ENCODE data around the gene PCDHGA5.
"Not testable (repeated sequence)": the region's sequence is repeated elsewhere in the genome, so short reads cannot be mapped to it uniquely, and the experiment has no call there.

Gene PCDHGA5

DNA sequence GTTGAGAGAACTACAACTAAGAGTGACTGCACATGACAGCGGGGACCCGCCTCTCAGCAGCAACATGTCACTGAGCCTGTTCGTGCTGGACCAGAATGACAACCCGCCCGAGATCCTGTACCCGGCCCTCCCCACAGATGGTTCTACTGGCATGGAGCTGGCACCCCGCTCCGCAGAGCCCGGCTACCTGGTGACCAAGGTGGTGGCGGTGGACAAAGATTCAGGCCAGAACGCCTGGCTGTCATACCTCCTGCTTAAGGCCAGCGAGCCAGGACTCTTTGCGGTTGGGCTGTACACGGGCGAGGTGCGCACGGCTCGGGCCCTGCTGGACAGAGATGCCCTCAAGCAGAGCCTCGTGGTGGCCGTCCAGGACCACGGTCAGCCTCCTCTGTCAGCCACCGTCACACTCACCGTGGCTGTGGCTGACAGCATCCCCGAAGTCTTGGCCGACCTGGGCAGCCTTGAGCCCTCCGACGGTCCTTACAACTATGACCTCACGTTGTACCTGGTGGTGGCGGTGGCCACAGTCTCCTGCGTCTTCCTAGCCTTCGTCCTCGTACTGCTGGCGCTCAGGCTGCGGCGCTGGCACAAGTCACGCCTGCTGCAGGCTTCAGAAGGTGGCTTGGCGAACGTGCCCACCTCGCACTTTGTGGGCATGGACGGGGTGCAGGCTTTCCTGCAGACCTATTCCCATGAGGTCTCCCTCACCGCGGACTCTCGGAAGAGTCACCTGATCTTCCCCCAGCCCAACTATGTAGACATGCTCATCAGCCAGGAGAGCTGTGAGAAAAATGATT is 20.7 kb downstream of the PCDHGA5 start:
- DNase-seq (ENCODE audit: extremely low spot score) = no peak
- ChIA-PET CTCF (no interaction called here), POLR2A (no interaction called here)
- no peak for TF ChIP-seq SUZ12 (IDR thresholded peaks at IDR 0.05)
- TF ChIP-seq ARNT (IDR thresholded peaks at IDR 0.05) = no peak
- no peak for TF ChIP-seq SP1 (IDR thresholded peaks at IDR 0.05)
- no peak for TF ChIP-seq FOXA1 (IDR thresholded peaks at IDR 0.05)
- no peak for TF ChIP-seq PKNOX1 (IDR thresholded peaks at IDR 0.05)
- TF ChIP-seq FOXK2 (IDR thresholded peaks at IDR 0.05) = no peak
- TF ChIP-seq NFRKB (IDR thresholded peaks at IDR 0.05) = no peak
- no peak for TF ChIP-seq LEF1 (IDR thresholded peaks at IDR 0.05; ENCODE audit: borderline replicate concordance)

DNA sequence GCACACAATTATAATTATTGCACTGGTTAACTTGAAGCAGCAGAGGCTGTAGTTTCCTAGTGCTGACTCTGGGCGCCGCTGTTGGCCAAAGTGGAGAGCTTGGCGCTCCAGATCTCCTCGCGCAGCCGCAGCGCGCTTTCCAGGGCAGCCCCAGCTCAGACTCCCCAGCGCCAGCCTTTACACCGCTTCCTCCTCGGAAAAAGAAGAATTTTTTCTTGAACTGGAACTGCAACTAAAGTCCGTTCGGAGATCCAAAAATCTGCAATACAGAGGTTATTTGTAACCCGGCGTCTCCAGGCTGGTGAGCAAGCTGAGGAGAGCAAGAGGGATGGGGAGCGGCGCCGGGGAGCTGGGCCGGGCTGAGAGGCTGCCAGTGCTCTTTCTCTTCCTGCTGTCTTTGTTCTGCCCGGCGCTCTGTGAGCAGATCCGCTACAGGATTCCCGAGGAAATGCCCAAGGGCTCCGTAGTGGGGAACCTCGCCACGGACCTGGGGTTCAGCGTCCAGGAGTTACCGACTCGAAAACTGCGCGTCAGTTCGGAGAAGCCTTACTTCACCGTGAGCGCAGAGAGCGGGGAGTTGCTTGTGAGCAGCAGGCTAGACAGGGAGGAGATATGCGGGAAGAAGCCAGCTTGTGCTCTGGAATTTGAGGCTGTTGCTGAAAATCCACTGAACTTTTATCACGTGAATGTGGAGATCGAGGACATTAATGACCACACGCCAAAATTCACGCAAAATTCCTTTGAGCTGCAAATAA is 23.8 kb downstream of the PCDHGA5 start, which contains the start of gene PCDHGB4:
PCDHGB4 (plus strand) TSS at position 142 of the 755 bp plus-strand sequence; CDS start at position 329, 187 bp downstream.
- DNase-seq (ENCODE audit: extremely low spot score); POLR2A ChIA-PET: not testable (repeated sequence)
- CTCF ChIA-PET = interaction anchor here (0.6 kb wide), 1 partner anchor 132 kb away, joined by 3 read pairs; no protein-coding TSS in a partner anchor

DNA sequence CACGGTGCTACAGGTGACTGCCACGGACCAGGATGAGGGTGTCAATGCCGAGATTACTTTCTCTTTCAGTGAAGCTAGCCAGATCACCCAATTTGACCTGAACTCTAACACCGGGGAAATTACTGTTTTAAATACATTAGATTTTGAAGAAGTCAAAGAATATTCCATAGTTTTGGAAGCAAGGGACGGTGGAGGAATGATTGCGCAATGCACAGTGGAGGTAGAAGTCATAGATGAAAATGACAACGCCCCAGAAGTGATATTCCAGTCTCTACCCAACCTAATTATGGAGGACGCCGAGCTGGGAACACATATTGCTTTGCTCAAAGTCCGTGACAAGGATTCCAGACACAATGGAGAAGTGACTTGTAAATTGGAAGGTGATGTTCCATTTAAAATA is 24.7 kb downstream of the PCDHGA5 start:
- ChIA-PET CTCF (no interaction called here), POLR2A (no interaction called here)
- TF ChIP-seq BHLHE40 (IDR thresholded peaks at IDR 0.05; ENCODE audit: borderline replicate concordance) (no peak), PKNOX1 (IDR thresholded peaks at IDR 0.05) (no peak), L3MBTL2 (conservative IDR thresholded peaks at IDR 0.05) (no peak), FOXK2 (IDR thresholded peaks at IDR 0.05) (no peak), HDGF (IDR thresholded peaks at IDR 0.05; ENCODE audit: borderline replicate concordance) (no peak), TARDBP (IDR thresholded peaks at IDR 0.05) (no peak), SP1 (IDR thresholded peaks at IDR 0.05) (no peak)
- no peak for DNase-seq (ENCODE audit: extremely low spot score)

DNA sequence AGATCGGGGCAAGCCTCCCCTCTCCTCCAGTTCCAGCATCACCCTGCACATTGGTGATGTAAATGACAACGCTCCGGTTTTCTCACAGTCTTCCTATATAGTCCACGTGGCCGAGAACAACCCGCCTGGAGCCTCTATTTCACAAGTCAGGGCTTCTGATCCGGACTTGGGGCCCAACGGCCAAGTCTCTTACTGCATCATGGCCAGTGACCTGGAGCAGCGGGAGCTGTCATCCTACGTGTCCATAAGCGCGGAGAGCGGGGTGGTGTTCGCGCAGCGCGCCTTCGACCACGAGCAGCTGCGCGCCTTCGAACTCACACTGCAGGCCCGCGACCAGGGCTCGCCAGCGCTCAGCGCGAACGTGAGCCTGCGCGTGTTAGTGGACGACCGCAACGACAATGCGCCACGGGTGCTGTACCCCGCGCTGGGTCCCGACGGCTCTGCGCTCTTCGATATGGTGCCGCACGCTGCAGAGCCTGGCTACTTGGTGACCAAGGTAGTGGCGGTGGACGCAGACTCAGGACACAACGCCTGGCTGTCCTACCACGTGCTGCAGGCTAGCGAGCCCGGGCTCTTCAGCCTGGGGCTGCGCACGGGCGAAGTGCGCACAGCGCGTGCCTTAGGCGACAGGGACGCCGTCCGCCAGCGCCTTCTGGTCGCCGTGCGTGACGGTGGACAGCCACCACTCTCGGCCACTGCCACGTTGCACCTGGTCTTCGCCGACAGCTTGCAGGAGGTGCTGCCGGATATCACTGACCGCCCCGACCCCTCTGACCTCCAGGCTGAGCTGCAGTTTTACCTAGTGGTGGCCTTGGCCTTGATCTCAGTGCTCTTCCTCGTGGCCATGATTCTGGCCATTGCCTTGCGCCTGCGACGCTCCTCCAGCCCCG is 25.4 kb downstream of the PCDHGA5 start:
- CTCF ChIA-PET = interaction anchor here (0.6 kb wide), 2 partner anchors 59 to 155 kb away, joined by 3 read pairs; partner anchors contain the start of gene PCDHGA1
- TF ChIP-seq LEF1 (IDR thresholded peaks at IDR 0.05; ENCODE audit: borderline replicate concordance) (no peak), SP1 (IDR thresholded peaks at IDR 0.05) (no peak), TARDBP (IDR thresholded peaks at IDR 0.05) (no peak), PKNOX1 (IDR thresholded peaks at IDR 0.05) (no peak), ARNT (IDR thresholded peaks at IDR 0.05) (no peak), FOXA1 (IDR thresholded peaks at IDR 0.05) (no peak), NFRKB (IDR thresholded peaks at IDR 0.05) (no peak), FOXM1 (IDR thresholded peaks at IDR 0.05; ENCODE audit: borderline replicate concordance) (no peak), ELF4 (IDR thresholded peaks at IDR 0.05) (no peak), BHLHE40 (IDR thresholded peaks at IDR 0.05; ENCODE audit: borderline replicate concordance) (no peak), ZNF384 (IDR thresholded peaks at IDR 0.05) (no peak), CTBP1 (IDR thresholded peaks at IDR 0.05; ENCODE audit: borderline replicate concordance) (no peak), HDGF (IDR thresholded peaks at IDR 0.05; ENCODE audit: borderline replicate concordance) (no peak), SUZ12 (IDR thresholded peaks at IDR 0.05) (no peak), L3MBTL2 (conservative IDR thresholded peaks at IDR 0.05) (no peak), FOXK2 (IDR thresholded peaks at IDR 0.05) (no peak)
- no peak for DNase-seq (ENCODE audit: extremely low spot score)
- POLR2A ChIA-PET = no interaction called here

DNA sequence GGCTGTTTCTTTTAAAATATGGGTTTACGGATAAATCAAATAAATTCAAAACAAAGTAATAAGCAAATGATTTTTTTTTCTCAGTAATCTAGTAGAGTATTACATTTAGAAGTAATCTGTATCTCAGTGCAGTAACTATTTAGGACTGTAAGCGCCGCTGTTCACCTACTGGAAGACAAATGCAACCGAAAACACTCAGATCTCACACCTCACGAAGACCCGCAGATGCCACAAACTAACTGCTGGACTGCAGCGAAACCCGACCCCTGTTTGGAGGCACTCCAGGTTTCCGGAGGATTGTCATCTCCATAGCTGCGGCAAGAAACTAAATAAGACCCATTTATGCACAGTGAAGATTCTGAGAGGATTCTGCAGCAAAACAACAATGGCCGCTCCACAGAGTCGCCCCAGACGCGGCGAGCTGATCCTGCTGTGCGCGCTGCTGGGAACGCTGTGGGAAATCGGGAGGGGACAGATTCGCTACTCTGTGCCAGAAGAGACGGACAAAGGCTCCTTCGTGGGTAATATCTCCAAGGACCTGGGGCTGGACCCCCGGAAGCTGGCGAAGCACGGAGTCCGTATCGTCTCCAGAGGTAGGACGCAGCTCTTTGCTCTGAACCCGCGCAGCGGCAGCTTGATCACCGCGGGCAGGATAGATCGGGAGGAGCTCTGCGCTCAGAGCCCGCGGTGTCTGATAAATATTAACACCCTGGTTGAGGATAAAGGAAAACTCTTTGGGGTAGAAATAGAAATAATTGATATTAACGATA is 28.7 kb downstream of the PCDHGA5 start, which contains the start of gene PCDHGA8:
PCDHGA8 (plus strand) TSS at position 205 of the 770 bp plus-strand sequence; CDS start at position 386, 181 bp downstream.
- TF ChIP-seq L3MBTL2 (conservative IDR thresholded peaks at IDR 0.05) (peak; percentile 59; the same call in 1 of the 2 replicates), FOXM1 (IDR thresholded peaks at IDR 0.05; ENCODE audit: borderline replicate concordance) (no peak)

More for the DNA sequence above, 28.7 kb downstream of the PCDHGA5 start, which contains the start of gene PCDHGA8:
- no peak for DNase-seq (ENCODE audit: extremely low spot score)
- ChIA-PET CTCF (no interaction called here), POLR2A (no interaction called here)

Measured in HEK293T (cell line).